ENCODE results near the gene IBA57.
A peak's percentile ranks its signal among the peaks of the same experiment; 100 is the strongest.
"Not testable (repeated sequence)": the region's sequence is repeated elsewhere in the genome, so short reads cannot be mapped to it uniquely, and the experiment has no call there.

The IBA57 gene

DNA sequence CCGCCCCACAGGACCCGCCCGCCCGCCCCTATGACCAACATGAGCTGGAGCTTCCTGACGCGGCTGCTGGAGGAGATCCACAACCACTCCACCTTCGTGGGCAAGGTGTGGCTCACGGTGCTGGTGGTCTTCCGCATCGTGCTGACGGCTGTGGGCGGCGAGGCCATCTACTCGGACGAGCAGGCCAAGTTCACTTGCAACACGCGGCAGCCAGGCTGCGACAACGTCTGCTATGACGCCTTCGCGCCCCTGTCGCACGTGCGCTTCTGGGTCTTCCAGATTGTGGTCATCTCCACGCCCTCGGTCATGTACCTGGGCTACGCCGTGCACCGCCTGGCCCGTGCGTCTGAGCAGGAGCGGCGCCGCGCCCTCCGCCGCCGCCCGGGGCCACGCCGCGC, 7.9 kb upstream of the IBA57 start:
- DNase-seq, result no peak

DNA sequence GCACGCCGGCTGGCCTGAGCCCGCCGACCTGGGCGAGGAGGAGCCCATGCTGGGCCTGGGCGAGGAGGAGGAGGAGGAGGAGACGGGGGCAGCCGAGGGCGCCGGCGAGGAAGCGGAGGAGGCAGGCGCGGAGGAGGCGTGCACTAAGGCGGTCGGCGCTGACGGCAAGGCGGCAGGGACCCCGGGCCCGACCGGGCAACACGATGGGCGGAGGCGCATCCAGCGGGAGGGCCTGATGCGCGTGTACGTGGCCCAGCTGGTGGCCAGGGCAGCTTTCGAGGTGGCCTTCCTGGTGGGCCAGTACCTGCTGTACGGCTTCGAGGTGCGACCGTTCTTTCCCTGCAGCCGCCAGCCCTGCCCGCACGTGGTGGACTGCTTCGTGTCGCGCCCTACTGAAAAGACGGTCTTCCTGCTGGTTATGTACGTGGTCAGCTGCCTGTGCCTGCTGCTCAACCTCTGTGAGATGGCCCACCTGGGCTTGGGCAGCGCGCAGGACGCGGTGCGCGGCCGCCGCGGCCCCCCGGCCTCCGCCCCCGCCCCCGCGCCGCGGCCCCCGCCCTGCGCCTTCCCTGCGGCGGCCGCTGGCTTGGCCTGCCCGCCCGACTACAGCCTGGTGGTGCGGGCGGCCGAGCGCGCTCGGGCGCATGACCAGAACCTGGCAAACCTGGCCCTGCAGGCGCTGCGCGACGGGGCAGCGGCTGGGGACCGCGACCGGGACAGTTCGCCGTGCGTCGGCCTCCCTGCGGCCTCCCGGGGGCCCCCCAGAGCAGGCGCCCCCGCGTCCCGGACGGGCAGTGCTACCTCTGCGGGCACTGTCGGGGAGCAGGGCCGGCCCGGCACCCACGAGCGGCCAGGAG, 7.2 kb upstream of the IBA57 start:
- DNase-seq, result no peak

DNA sequence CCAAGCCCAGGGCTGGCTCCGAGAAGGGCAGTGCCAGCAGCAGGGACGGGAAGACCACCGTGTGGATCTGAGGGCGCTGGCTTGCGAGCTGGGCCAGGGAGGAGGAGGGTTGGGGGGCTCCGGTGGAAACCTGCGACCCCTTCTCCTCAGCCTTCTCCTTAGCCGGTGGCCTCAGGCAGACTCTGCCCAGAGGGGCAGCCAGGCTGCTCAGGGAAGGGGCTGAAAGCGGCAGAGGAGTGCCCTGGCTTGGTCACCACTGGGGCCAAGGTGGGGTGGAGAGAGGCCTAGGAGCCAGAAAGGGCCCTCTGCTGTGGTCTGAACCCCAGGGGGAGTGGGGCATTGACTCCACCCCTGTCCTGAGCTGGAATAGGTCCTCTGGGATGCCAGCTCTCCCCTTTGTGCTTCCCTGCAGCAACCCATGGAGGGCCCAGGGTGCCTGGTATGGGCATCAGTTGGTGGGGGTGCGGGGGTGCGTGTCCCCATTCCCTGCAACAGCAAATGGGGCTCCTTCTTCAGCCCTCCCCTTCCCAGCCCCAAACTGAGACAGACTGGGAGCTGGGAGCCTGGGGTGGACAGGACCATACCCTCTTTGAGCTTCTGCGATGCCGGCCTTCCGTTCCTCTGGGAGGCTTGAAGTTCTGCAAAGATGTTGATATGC, 6.5 kb upstream of the IBA57 start:
- DNase-seq, result no peak

DNA sequence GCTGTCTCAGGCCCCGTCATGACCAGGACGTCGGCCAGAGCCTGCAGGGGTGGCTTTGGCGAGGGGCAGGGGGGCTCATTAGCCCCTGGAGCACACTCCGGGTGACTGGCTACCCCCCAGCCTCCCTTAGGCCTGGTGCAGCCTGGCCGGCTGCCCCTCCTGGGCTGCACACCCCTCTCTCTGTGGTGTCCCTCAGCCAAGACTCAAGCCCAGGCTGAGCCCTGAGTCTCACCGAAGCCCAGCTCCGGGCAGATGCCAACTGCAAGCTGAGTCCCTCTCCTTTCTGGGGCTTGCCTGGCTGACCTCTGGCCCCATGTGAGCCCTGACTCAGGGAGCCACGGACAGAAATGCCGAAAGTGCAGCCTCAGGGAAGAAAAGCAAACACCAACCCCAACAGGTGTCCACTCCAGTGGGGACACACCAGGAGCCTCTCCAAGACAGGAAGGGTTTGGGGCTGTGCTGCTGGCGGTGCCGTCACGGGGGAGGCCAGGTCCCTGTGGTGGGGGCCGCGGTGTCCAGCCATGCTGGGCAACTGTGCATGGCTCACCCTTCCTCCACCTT, 5.3 kb upstream of the IBA57 start:
- DNase-seq, result no peak

DNA sequence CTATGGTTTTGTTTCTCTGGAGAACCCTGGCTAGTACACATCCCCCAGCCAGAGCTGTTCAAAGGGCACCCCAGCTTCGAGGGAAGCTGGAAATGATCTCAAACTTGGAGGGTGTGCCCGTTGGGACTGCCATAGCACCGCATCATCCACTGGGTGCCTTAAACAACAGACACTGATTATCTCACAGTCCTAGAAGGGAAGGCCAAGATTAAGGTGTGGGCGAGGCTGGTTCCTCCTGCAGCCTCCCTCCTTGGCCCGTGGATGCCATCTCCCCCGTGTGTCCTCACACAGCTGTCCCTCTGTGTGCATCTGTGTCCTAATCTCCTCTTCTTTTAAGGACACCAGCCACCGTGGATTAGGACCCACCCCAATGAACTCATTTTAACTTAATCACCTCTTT, 4.2 kb upstream of the IBA57 start:
- no peak for DNase-seq

DNA sequence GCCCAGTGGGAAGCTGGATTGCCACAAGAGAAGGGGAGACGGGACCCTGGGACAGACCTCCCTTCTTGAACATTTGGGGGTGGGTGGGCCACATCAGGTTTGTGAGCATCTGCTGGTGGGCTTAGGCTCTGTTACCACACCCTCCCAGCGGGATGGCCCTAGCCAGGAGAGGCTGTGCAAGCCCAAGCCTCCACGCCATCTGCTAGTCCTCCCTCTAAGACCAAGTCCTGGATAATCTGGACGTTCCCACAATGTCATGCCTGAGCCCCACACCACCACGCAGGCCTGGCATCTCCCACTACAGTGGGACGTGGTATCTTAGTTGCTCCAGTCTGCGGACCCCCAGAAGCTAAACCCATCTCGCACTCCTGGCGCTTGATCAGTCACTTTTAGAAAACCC, 3.7 kb upstream of the IBA57 start:
- no peak for DNase-seq

DNA sequence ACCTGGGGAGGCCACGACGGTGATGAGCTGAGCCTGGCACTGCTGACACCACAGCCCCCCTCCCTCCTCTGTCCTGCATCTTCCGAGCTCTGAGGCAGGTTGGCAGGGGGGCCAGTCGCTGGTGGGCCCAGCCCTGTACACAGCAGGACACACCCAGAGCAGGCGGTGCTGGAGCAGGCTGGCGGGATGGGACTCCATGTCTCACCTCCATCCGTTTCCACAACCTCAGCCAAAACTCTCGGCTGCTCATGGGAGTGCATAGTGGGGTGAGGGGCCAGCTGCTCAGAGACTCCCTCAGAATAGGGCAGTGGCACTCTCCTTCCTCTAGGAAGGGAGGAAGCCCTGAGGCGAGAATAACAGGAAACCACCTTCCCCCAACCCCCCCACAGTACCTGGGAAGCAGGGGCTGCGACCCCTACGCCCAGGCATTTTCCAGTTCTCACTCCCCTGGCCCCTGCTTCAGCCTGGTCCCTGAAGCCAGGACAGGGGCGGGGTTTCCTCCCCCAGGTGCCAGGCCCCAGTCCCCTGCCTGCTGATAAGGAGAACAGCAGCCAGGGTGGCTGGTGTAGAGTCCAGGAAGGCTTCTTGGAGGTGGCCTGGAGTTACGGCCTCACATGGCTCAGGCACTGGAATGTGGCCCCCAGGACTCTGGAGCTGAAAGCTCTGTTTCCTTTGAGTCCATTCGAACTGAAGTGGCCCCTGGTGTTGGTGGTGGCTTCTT, 3.2 kb upstream of the IBA57 start:
- peak; percentile 27 for DNase-seq

DNA sequence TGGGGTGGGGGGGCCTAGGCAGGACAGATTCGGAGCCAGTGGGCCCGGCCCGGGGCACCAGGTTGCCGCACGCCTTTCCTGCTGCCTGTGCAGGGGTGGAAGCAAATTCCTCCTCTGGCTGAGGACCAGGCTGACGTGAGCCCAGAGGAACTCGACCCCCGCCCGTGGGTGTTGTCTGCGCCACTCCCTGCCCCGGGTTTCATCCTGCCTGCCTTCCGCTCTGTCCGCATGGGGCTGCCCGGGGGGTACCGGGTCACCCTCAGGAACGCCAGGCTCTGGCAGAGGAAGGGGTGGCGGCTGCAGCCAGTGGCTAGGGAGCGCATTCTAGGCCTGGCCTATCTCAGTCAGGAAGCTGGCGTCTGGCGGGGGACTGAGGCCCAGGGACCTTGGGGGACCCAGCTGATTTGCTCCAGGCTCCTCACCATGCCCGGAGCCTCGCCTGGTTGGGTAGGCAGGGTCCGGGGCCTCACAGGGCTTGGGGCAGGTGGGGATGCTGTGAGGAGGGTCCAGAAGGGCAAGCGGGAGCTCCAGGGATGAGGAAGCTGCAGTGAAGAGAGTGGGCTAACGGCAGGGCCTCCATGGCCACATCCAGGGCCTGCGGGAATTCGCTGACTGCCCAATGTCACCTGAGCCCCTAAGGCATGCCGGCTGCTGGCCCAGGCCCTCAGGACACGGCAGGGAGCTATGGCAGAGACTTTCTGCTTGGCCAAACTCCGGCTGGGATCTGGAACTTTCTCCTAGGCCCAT, 2.4 kb upstream of the IBA57 start:
- DNase-seq, result peak; percentile 22

DNA sequence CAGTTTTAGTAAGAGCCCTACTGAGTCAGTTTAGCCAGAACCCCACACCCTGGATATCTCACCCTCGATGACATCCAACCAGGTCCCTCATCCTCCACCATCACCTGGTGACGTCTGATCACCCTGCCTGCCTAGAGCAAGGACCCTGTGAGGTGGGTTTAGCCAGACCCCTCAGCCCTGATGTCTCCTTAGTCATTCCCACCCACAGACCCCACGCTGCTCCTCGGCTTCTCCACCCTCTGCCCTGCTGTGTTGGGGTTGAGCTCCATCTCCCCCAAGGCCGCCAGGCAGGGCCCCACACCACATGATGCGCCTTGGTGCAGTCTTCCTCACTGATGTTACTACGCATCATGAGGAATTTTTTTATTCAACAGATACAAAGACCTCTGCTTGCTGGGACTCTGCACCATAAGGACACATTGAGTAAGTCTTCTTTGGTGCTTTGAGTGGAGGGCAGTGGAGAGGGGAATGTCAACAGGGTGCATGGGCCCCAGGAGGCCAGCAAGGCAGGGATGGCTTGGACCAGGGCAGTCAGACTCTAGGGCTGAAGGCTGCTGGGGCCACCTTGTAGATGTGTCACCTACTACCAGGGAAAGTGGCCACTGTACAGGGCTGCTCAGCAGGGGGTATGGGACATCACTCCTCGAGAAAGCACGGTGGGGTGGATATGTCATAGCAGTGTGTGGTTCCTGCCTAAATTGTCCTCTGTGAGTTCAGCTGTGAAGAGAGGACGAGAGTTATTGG, 1.7 kb upstream of the IBA57 start:
- DNase-seq, result no peak

DNA sequence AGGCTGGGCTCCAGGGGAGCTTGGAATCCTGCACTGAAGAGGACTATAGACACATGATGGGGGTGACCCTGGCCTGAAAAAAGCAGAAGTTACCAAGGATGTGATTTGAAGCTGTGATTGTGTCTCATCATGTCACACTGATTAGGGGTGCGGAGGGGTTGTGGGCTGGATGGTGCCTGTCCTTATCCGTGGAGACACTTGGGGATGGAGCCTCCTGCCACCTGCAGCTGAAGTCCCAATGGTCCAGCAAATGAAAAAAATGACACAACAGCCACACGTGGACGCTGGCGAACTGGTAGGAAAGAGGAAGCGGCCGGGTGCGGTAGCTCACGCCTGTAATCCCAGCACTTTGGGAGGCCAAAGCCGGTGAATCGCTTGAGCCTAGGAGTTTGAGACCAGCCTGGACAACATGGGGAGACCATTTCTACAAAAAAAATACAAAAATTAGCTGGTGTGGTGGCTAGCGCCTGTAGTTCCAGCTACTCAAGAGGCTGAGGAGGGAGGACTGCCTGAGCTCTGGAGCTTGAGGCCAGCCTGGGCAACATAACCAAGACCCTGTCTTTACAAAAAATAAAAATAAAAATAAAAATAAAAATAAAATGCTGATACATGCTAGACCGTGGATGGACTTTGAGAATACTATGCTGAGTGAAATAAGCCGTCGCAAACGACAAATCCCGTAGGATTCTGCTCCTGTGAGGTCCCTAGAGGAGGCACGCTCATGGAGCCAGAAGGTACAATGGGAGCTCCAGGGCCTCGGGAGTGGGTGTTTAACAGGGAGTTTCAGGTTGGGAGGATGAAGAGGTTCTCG, 838 bp upstream of the IBA57 start:
- no peak for DNase-seq

DNA sequence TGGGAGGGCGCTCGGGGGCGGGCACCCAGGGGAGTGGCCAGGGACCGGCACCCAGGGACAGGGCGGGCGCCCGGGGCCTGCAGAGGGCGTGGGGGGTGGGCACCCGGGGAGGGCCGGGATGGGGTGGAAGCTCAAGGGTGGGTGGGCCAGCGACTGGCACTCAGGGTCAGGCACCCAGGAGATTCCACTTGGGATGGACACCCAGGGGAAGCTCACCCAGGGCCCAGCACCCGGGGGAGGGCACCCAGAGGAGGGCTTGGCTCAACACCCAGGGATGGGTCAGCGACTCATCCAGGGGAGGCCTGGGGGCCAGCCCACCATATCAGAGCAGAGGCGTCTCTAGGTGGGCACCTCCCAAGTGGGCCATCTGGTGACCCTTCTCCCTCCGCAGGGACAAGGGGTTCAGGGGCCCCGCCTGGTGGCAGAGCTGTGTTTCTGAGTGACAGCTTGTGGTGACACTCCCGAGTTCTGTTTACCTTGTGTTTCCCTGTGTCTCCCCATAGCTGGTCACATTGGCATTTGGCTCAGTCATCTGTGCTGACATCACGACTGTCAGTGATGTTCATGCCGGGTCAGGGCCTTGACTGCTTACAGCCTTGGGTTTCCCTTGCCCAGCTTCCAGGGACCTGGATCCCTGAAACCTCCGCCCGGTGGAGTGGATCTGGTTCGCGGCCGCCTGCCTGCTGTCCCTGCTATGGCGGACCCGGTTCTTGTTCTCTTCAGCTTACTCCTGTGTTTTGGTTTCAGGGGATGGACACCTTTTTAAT, 749 bp downstream of the IBA57 start:
- peak; percentile 49 for DNase-seq

DNA sequence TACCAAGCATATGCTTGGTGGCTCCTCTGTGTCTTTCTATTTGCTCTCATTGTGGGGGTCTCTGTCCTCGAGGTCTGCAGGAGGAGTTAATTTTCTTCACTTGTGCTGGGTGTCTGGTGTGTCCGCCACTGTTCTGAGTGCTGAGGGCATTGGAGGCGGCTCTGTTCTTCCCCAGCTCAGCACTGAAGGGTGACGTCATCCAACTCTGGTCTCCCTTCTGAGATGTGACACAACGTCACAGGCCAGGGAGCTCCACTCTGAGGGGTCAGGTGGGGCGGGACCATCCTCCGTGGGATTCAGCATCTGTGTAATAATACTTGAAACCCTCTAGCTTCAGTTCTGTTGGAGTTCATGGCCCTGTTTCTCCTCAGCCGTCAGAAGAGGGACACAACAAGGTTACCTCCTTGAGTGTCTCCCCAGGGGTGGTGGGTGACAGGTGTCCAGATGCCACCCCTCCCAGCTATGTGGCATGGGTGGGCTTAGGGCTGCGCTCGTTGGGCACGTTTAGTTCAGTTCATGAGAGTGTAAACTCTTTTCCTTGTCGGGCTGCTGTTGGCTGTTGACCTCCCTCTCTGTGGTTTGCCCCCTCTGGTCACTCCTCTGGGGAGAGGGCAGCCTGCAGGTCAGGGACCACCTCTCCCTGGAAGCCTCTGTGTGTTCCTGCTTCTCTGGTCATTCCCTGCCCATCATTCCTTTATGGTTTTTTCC, 3.1 kb downstream of the IBA57 start:
- no peak for DNase-seq

DNA sequence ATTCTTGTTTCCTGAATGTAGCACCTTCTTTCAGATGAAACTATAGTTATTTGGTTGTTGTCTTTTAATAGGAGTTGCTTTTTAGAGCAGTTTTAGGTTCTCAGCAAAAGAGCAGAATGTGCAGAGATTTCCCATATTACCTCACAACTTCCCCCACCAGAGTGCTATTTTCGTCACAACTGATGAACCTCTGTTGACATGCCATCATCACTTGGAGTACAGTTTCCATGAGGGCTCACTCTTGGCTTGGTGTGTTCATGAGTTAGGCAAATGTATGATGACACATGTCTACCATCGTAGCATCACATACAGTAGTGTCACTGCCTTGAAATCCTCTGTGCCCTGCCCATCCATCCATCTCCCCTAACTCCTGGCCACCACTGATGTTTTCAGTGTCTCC, 3.7 kb downstream of the IBA57 start:
- no peak for DNase-seq

DNA sequence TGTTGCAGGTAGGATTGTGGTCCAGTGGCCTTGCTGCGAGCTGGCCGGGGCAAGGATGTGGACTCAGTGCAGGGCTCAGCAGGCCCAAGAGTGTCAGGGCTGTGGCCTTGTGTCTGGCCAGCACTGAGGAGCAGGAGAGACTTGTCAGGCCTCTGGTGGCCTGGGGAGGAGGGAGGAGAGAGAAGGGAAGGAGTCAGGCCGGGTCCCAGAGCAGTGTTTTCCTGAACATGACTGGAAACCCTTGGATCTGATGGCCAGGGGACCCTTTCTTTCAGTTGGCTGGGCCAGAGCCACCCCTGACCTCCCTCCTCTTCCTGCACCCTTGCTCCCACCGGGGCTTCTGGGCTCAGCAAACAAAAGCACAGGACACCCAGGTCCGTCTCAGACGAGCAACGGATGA, 5.1 kb downstream of the IBA57 start:
- no peak for DNase-seq

DNA sequence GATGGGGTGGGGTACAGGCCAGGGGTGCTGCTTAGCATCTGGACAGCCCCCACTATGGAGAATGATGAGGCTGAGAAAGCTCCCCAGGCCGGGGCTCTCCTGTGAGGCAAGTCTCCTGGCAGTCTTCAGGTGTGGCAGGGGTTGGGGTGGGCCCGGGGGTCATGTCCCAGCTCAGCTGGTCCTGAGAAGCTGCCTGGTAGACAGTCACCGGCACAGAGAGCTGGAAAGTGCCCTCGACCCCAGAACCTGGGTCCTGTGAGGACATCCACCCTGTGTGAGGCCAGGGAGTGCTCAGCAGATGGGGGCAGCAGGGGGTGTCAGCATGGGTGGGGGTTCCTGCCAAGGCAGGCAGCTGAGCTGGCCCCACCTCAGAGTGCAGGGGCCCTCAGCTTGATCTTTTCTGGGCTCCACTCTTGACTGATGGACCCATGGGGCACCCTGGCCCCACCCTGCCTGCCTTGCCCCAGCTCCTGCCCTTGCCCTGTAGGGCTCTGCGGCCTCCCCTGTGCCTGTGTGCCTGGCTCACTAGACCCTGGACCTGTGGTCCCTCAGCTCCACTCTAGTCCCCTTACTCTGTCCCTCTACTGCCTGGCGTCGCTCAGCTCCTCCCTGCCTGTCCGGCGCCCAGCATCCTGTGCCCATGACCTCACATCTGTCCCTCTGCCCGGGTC, 5.8 kb downstream of the IBA57 start:
- no peak for DNase-seq

DNA sequence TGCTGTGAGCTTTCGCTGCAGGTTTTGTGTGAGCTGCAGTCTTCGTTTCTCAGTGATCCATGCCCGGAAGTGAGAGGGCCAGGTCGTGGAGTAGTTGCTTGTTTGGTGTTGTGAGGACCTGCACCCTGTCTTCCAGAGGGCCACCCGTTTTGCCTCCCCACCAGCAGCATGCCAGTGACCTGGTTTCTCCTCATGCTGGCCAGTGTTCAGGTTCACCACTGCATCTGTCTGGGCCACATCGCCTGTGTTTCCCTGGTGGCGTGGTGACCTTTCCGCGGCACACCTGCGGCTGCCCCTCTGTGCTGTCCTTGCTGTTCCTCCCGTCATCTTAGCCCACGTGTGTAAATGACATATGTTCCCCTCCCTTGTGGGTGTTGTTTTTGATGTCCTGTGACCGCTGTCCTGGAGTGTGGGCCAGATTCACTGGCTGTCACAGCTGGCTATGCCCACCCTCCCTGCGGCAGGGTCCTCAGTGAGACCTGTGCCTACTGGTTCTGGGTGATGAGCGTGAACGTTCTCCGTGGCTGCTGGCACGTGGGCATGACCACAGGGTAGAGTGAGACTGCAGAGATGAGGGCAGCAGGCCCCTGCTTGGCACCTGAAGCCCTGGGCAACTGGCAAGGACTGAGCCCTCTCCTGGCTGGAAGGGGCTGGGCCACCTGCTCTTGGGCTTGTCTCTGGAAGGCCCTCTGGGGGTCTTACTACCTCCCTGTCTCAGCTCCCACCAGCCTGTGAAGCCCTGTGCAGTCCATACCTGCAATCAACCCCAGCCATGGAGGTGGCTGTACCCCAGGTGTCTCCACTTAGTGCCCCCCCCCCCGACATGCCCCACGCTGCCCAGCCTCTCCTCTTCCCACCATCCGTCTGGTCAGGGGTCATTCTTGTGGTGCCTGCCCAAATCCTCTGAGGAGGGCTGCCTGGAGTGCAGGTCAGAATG, 7.3 kb downstream of the IBA57 start:
- DNase-seq, result no peak

DNA sequence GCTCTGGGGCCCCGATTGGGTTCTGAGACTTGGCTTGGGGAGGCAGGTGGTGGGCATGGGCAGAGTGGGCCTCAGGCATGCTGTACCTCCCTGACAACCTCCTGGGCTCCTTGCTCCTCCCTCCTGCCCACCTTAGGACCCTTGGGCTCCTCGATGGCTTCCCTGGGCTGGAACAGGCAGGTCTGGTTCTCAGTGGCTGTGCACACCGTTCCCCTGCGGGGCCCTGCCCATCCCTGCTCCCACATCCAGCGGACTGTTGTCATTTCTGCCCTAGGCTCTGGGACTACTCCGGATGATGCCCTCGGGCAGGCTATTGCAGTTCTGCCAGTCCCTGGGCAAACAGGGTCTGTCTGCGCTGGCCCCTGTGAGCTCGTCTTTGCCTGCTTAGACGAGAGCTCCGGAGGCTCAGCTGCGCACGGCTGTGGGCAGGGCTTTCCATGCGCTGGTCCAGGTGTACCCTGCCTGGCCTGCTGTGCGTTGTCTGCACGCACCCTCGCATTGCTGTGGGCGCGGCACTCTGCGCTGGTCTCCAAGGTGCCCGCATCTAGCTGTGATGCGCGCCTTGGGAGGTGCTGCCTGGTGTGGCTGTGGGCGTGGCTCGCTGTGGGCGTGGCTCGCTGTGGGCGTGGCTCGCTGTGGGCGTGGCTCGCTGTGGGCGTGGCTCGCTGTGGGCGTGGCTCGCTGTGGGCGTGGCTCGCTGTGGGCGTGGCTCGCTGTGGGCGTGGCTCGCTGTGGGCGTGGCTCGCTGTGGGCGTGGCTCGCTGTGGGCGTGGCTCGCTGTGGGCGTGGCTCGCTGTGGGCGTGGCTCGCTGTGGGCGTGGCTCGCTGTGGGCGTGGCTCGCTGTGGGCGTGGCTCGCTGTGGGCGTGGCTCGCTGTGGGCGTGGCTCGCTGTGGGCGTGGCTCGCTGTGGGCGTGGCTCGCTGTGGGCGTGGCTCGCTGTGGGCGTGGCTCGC, 8.2 kb downstream of the IBA57 start:
- DNase-seq, result not testable (repeated sequence)
